HepG2 (cell line): Measurements from ENCODE around the gene ZNF764. TPM values are rescaled to one million over a fixed set of nuclear protein-coding genes. Genes with fewer than 3 reads are reported as not detected.

Experiments used
- AGO2 ChIP-seq: fragments of 200-400 bp; formaldehyde crosslinking; optimal IDR thresholded peaks from 2 replicates; pipeline ENCODE3; 2017; ENCODE audit warnings: mild to moderate bottlenecking, low read depth, low read length, moderate library complexity
- AHR ChIP-seq: IDR thresholded peaks from 2 replicates; pipeline ENCODE4 v1.6.1; 2018; ENCODE audit warnings: missing genetic modification reagents, missing compliant biosample characterization
- ATF7-NPFF ChIP-seq: sonication (generic); formaldehyde crosslinking; IDR thresholded peaks from 2 replicates; pipeline ENCODE4 v1.8.1; 2023; ENCODE audit warnings: mild to moderate bottlenecking, low read depth, missing genetic modification reagents, moderate library complexity
- CENPT ChIP-seq: sonication (generic); formaldehyde crosslinking; IDR thresholded peaks from 2 replicates; pipeline ENCODE4 v1.8.0; 2022; ENCODE audit warnings: low read depth, mild to moderate bottlenecking, moderate library complexity, missing genetic modification reagents
- FOXC1 ChIP-seq: sonication (generic); formaldehyde crosslinking; IDR thresholded peaks from 2 replicates; pipeline ENCODE4 v1.8.0; 2022; ENCODE audit warnings: mild to moderate bottlenecking, missing genetic modification reagents, borderline replicate concordance
- GPN1 ChIP-seq: sonication (generic); formaldehyde crosslinking; IDR thresholded peaks from 2 replicates; pipeline ENCODE4 v1.5.1; 2020; ENCODE audit warnings: missing genetic modification reagents, borderline replicate concordance
- HNF4A ChIP-seq: sonication (generic); formaldehyde crosslinking; IDR thresholded peaks from 2 replicates; pipeline ENCODE4 v1.4.0; 2020; ENCODE audit warnings: missing genetic modification reagents
- NFIB ChIP-seq: sonication (generic); formaldehyde crosslinking; IDR thresholded peaks from 2 replicates; pipeline ENCODE4 v1.9.0; 2021; ENCODE audit warnings: missing genetic modification reagents, mild to moderate bottlenecking, borderline replicate concordance
- SAFB2 ChIP-seq: sonication (generic); formaldehyde crosslinking; IDR thresholded peaks from 2 replicates; pipeline ENCODE4 v1.5.1; 2020; ENCODE audit warnings: missing genetic modification reagents, low read depth, mild to moderate bottlenecking, borderline replicate concordance
- ZMYM3 ChIP-seq: sonication (generic); formaldehyde crosslinking; IDR thresholded peaks from 2 replicates; pipeline ENCODE4 v1.5.1; 2020; ENCODE audit warnings: mild to moderate bottlenecking, missing genetic modification reagents
- ZNF510 ChIP-seq: sonication (generic); formaldehyde crosslinking; IDR thresholded peaks from 2 replicates; pipeline ENCODE4 v1.4.0; 2020; ENCODE audit warnings: low read depth, mild to moderate bottlenecking, missing genetic modification reagents
- ZNF530 ChIP-seq: sonication (generic); formaldehyde crosslinking; IDR thresholded peaks from 2 replicates; pipeline ENCODE4 v1.5.0; 2020; ENCODE audit warnings: low read depth, mild to moderate bottlenecking, missing genetic modification reagents
- ZNF562 ChIP-seq: sonication (generic); formaldehyde crosslinking; IDR thresholded peaks from 2 replicates; pipeline ENCODE4 v1.8.0; 2022; ENCODE audit warnings: missing genetic modification reagents, borderline replicate concordance
- ZNF605 ChIP-seq: sonication (generic); formaldehyde crosslinking; IDR thresholded peaks from 2 replicates; pipeline ENCODE4 v1.8.0; 2022; ENCODE audit warnings: mild to moderate bottlenecking, missing genetic modification reagents
- polyA plus RNA-seq, 8 experiments: library from polyadenylated mRNA; depleted of rRNA in 3 of 8; stranded (reverse) in 7 of 8; unstranded in 1 of 8; fragments of >200 nt; fragmentation: Illumina TruSeq in 4 of 8; extraction: Trizol in 4 of 8; gene quantifications; 2 replicates each; pipeline versions ENCODE4 v1.2.1 to v1.2.3, GENCODE V29; 2011 to 2016; ENCODE audit warnings: low read depth in 4 of 8, missing spikeins in 1 of 8, mixed read lengths in 1 of 8; ENCODE audit not compliant: insufficient read depth in 1 of 8
- total RNA-seq, 5 experiments: library from RNA; depleted of rRNA; stranded (reverse); fragments of >200 nt; fragmentation: Illumina TruSeq; extraction: Trizol; gene quantifications; 2 replicates each; pipeline ENCODE4 v1.2.3, GENCODE V29; 2016; ENCODE audit warnings: low read depth in 1 of 5
- TF ChIP-seq, protein P1 (sequence below): sonication (generic); formaldehyde crosslinking; IDR thresholded peaks from 2 replicates; pipeline ENCODE4 v1.5.1; 2020; ENCODE audit warnings: mild to moderate bottlenecking, missing genetic modification reagents, moderate library complexity
- TF ChIP-seq, protein P2 (sequence below): sonication (generic); formaldehyde crosslinking; conservative IDR thresholded peaks from 2 replicates; pipeline ENCODE4 v1.8.0; 2022; ENCODE audit warnings: missing genetic modification reagents
- TF ChIP-seq, protein P3 (sequence below): sonication (generic); formaldehyde crosslinking; IDR thresholded peaks from 2 replicates; pipeline ENCODE4 v1.4.0; 2020; ENCODE audit warnings: missing genetic modification reagents
- TF ChIP-seq, protein P4 (sequence below): IDR thresholded peaks from 2 replicates; pipeline ENCODE4 v1.6.1; 2016; ENCODE audit warnings: low read depth, borderline replicate concordance
- TF ChIP-seq, protein P5 (sequence below): sonication (generic); formaldehyde crosslinking; IDR thresholded peaks from 2 replicates; pipeline ENCODE4 v1.5.0; 2020; ENCODE audit warnings: missing genetic modification reagents

Gene ZNF764
- total and polyA plus RNA-seq, 2 of the 13 experiments (the other 11 are each of a cell fraction or from before 2014, with no cell fraction given): 4.1 to 9.1 TPM

DNA sequence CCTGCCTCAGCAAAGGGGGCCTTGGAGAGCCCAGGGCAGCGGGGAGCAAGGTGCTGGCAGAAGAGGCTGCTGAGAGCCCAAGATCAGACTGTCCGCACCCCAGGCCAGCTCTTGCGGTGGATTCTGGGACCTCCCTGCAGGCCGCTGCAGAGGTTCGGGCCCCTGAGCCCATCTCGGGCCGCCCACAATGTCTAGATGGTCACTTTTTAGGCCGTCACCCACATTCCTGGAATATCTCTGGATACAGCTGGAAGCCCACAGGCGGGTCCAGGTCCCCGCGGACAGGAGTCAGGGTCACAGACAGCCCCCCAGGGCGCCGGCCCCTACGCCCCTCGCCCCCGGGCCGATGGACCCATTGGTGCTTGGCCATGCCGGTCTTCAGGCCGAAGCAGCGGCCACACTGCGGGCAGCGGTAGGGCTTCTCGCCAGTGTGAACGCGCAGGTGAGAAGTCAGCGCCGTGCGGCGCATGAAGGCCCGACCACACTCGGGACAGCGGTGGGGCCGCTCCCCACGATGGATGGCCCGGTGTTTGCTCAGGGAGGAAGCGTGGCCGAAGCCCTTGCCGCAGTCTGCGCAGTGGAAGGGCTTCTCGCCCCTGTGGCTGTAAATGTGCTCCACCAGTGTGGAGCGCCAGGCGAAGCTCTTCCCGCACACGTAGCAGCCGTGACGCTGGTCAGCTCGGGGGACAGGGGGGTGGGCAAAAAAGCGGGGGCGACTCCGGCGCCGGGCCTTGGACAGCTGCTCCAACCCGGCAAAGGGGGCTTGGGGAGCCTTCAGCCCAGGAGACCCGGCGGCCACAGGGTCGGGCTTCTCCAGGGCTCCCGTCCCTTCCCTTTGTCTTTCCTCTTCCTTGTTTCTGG, 25.7 kb downstream of the ZNF764 start (continued):
- TF ChIP-seq, protein P1, sequence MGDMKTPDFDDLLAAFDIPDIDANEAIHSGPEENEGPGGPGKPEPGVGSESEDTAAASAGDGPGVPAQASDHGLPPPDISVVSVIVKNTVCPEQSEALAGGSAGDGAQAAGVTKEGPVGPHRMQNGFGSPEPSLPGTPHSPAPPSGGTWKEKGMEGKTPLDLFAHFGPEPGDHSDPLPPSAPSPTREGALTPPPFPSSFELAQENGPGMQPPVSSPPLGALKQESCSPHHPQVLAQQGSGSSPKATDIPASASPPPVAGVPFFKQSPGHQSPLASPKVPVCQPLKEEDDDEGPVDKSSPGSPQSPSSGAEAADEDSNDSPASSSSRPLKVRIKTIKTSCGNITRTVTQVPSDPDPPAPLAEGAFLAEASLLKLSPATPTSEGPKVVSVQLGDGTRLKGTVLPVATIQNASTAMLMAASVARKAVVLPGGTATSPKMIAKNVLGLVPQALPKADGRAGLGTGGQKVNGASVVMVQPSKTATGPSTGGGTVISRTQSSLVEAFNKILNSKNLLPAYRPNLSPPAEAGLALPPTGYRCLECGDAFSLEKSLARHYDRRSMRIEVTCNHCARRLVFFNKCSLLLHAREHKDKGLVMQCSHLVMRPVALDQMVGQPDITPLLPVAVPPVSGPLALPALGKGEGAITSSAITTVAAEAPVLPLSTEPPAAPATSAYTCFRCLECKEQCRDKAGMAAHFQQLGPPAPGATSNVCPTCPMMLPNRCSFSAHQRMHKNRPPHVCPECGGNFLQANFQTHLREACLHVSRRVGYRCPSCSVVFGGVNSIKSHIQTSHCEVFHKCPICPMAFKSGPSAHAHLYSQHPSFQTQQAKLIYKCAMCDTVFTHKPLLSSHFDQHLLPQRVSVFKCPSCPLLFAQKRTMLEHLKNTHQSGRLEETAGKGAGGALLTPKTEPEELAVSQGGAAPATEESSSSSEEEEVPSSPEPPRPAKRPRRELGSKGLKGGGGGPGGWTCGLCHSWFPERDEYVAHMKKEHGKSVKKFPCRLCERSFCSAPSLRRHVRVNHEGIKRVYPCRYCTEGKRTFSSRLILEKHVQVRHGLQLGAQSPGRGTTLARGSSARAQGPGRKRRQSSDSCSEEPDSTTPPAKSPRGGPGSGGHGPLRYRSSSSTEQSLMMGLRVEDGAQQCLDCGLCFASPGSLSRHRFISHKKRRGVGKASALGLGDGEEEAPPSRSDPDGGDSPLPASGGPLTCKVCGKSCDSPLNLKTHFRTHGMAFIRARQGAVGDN (CRISPR knock-in tag): peak; percentile 49
- TF ChIP-seq AHR (CRISPR knock-in tag) (no peak), ZNF510 (no peak), NFIB (no peak), ZNF562 (no peak), ZMYM3 (CRISPR knock-in tag) (no peak), ZNF605 (CRISPR knock-in tag) (no peak), GPN1 (CRISPR knock-in tag) (no peak), ZNF530 (CRISPR knock-in tag) (no peak), HNF4A (CRISPR knock-in tag) (no peak), AGO2 (peak; percentile 87), ATF7-NPFF (CRISPR knock-in tag) (no peak), CENPT (CRISPR knock-in tag) (no peak), FOXC1 (no peak), SAFB2 (CRISPR knock-in tag) (no peak)
- TF ChIP-seq, protein P2, sequence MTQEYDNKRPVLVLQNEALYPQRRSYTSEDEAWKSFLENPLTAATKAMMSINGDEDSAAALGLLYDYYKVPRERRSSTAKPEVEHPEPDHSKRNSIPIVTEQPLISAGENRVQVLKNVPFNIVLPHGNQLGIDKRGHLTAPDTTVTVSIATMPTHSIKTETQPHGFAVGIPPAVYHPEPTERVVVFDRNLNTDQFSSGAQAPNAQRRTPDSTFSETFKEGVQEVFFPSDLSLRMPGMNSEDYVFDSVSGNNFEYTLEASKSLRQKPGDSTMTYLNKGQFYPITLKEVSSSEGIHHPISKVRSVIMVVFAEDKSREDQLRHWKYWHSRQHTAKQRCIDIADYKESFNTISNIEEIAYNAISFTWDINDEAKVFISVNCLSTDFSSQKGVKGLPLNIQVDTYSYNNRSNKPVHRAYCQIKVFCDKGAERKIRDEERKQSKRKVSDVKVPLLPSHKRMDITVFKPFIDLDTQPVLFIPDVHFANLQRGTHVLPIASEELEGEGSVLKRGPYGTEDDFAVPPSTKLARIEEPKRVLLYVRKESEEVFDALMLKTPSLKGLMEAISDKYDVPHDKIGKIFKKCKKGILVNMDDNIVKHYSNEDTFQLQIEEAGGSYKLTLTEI (CRISPR knock-in tag): no peak
- TF ChIP-seq, protein P3, sequence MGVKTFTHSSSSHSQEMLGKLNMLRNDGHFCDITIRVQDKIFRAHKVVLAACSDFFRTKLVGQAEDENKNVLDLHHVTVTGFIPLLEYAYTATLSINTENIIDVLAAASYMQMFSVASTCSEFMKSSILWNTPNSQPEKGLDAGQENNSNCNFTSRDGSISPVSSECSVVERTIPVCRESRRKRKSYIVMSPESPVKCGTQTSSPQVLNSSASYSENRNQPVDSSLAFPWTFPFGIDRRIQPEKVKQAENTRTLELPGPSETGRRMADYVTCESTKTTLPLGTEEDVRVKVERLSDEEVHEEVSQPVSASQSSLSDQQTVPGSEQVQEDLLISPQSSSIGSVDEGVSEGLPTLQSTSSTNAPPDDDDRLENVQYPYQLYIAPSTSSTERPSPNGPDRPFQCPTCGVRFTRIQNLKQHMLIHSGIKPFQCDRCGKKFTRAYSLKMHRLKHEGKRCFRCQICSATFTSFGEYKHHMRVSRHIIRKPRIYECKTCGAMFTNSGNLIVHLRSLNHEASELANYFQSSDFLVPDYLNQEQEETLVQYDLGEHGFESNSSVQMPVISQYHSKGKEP: no peak
- TF ChIP-seq, protein P4, sequence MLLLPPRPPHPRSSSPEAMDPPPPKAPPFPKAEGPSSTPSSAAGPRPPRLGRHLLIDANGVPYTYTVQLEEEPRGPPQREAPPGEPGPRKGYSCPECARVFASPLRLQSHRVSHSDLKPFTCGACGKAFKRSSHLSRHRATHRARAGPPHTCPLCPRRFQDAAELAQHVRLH (CRISPR knock-in tag): no peak
- TF ChIP-seq, protein P5, sequence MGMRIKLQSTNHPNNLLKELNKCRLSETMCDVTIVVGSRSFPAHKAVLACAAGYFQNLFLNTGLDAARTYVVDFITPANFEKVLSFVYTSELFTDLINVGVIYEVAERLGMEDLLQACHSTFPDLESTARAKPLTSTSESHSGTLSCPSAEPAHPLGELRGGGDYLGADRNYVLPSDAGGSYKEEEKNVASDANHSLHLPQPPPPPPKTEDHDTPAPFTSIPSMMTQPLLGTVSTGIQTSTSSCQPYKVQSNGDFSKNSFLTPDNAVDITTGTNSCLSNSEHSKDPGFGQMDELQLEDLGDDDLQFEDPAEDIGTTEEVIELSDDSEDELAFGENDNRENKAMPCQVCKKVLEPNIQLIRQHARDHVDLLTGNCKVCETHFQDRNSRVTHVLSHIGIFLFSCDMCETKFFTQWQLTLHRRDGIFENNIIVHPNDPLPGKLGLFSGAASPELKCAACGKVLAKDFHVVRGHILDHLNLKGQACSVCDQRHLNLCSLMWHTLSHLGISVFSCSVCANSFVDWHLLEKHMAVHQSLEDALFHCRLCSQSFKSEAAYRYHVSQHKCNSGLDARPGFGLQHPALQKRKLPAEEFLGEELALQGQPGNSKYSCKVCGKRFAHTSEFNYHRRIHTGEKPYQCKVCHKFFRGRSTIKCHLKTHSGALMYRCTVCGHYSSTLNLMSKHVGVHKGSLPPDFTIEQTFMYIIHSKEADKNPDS (CRISPR knock-in tag): no peak
